K562 (cell line): ENCODE results near the gene DPM2. TPM values are rescaled to one million over a fixed set of nuclear protein-coding genes. Genes with fewer than 3 reads are reported as not detected.
A peak's percentile ranks its signal among the peaks of the same experiment; 100 is the strongest.

ENCODE experiments used
- C11orf30 ChIP-seq: fragments of 450-650 bp; IDR thresholded peaks from 2 replicates; pipeline ENCODE4 v1.6.1; 2016; ENCODE audit warnings: low read depth, mild to moderate bottlenecking
- EP400 ChIP-seq: fragments of 450-650 bp; IDR thresholded peaks from 2 replicates; pipeline ENCODE4 v1.6.1; 2017; ENCODE audit warnings: antibody characterized with exemption, mild to moderate bottlenecking, moderate library complexity
- FOS ChIP-seq: IDR thresholded peaks from 3 replicates; pipeline ENCODE4 v1.6.1; 2011; ENCODE audit not compliant: insufficient read length; ENCODE audit errors: extremely low read depth
- FOXK2 ChIP-seq, 2 experiments: fragments of 450-650 bp; IDR thresholded peaks in 1 of 2; conservative IDR thresholded peaks in 1 of 2; 2 replicates each; pipeline ENCODE4 v1.6.1; 2016; ENCODE audit warnings: low read depth in 2 of 2, mild to moderate bottlenecking in 1 of 2
- IFI16 ChIP-seq: fragments of 250-450 bp; sonication (Bioruptor Pico); IDR thresholded peaks from 2 replicates; pipeline ENCODE4 v2.1.2; 2022; ENCODE audit warnings: mild to moderate bottlenecking, inconsistent platforms
- PRDM10 ChIP-seq: fragments of 450-650 bp; IDR thresholded peaks from 2 replicates; pipeline ENCODE4 v1.6.1; 2018; ENCODE audit not compliant: partially characterized antibody
- RAD21 ChIP-seq, 2 experiments: fragments of 250-450 bp in 1 of 2; fragments of 450-650 bp in 1 of 2; sonication (Bioruptor Pico) in 1 of 2; formaldehyde crosslinking in 1 of 2; IDR thresholded peaks in 1 of 2; conservative IDR thresholded peaks in 1 of 2; 2 replicates each; pipeline versions ENCODE4 v1.4.0 to v1.8.0; 2020 to 2022; ENCODE audit warnings: mild to moderate bottlenecking in 2 of 2, moderate library complexity in 1 of 2
- SMAD2 ChIP-seq: fragments of 150-350 bp; IDR thresholded peaks from 2 replicates; pipeline ENCODE4 v1.6.1; 2014; ENCODE audit warnings: low read depth, mild to moderate bottlenecking, low read length
- SMARCA5 ChIP-seq: fragments of 450-650 bp; IDR thresholded peaks from 2 replicates; pipeline ENCODE4 v1.6.1; 2016
- TOE1 ChIP-seq, 2 experiments: fragments of 450-650 bp in 1 of 2; sonication (generic) in 1 of 2; formaldehyde crosslinking in 1 of 2; IDR thresholded peaks; 2 replicates each; pipeline versions ENCODE4 v1.7.1 to v1.8.0; 2016 to 2022; ENCODE audit warnings: borderline replicate concordance in 2 of 2, mild to moderate bottlenecking in 2 of 2, antibody characterized with exemption in 1 of 2, inconsistent platforms in 1 of 2, low read depth in 1 of 2, missing genetic modification reagents in 1 of 2, moderate library complexity in 1 of 2
- ZEB2 ChIP-seq: fragments of 450-650 bp; IDR thresholded peaks from 2 replicates; pipeline ENCODE4 v1.6.1; 2016
- ZFP36 ChIP-seq: fragments of 150-350 bp; IDR thresholded peaks from 2 replicates; pipeline ENCODE4 v1.6.1; 2018; ENCODE audit warnings: low read length, low read depth; ENCODE audit not compliant: partially characterized antibody
- polyA plus RNA-seq, 8 experiments: library from polyadenylated mRNA; depleted of rRNA in 4 of 8; stranded (reverse) in 5 of 8; unstranded in 3 of 8; fragments of >200 nt; fragmentation: Nextera tagmentation in 2 of 8; fragmentation: Illumina TruSeq in 1 of 8; extraction: Ambion mirVana in 2 of 8; extraction: Trizol in 1 of 8; gene quantifications; 2 replicates each; pipeline versions ENCODE4 v1.2.1 to v1.2.3, GENCODE V29; 2011 to 2014; ENCODE audit warnings: inconsistent platforms in 1 of 8, missing spikeins in 1 of 8
- total RNA-seq, 7 experiments: library from RNA; depleted of rRNA in 6 of 7; stranded (reverse); fragments of >200 nt in 6 of 7; fragmentation: Illumina TruSeq in 2 of 7; extraction: Trizol in 2 of 7; gene quantifications; 2 replicates each; pipeline versions ENCODE4 v1.2.1 to v1.2.3, GENCODE V29; 2011 to 2021; ENCODE audit warnings: low replicate concordance in 1 of 7
- TF ChIP-seq, protein P1 (sequence below): fragments of 450-650 bp; conservative IDR thresholded peaks from 2 replicates; pipeline ENCODE4 v1.6.1; 2016; ENCODE audit warnings: missing genetic modification characterization, low read depth, mild to moderate bottlenecking, control low read depth, missing compliant biosample characterization
- TF ChIP-seq, protein P2 (sequence below): fragments of 250-450 bp; sonication (Bioruptor Pico); IDR thresholded peaks from 2 replicates; pipeline ENCODE4 v1.4.0; 2020; ENCODE audit warnings: borderline replicate concordance

DPM2 gene
- total and polyA plus RNA-seq, 9 of the 15 experiments (the other 6 are each of a cell fraction or from before 2014, with no cell fraction given) = 43.5 to 126 (median 71.1) TPM

DNA sequence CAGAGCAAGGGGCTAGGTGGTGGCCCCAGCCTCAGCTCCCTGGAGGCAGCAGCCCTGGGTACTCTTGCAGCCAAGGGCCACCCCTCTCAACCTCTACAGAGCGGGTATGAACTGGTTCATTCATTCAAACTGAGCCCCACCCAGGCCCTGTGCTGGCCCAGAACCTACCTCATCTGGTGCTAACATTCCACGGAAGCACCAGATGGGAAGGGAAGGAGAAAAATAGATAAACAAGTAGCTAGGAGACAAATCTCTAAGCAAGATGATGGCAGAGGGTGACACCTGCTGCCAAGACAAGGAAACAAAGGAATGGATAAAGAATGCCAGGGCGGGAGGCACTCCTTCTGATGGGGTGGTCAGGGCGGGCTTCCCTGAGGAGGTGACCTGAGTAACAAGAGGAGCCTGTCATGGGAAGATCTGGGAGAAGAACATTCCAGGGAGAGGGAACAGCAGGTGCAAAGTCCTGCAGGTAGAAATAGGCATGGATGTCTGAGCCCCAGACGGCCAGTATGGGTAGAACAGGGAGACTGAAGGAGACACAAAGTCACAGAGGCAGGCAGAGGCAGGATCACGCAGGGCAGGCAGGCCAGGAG is 26.9 kb downstream of the DPM2 start (continued):
- TF ChIP-seq PRDM10 (no peak), FOXK2 (conservative IDR thresholded peaks at IDR 0.05 in 1 of 2, IDR thresholded peaks at IDR 0.05 in 1 of 2; ENCODE audit: low read depth in 2 of 2) (peak in 1 of 2 experiments; percentile 34; a peak in 1 of 4 replicates), ZEB2 (peak; percentile 11; the same call in 1 of the 2 replicates), EP400 (peak; percentile 27; the same call in 1 of the 2 replicates), FOS (no peak), ZFP36 (peak; percentile 98), SMARCA5 (peak; percentile 70), IFI16 (CRISPR knock-in tag) (no peak), TOE1 (IDR thresholded peaks at IDR 0.05; ENCODE audit: borderline replicate concordance) (0 out of 2 replicates have a peak, but pooled peaks have one; percentile 16), TOE1 (CRISPR knock-in tag; IDR thresholded peaks at IDR 0.05; ENCODE audit: borderline replicate concordance, low read depth) (no peak), SMAD2 (no peak), RAD21 (CRISPR knock-in tag; conservative IDR thresholded peaks at IDR 0.05 in 1 of 2, IDR thresholded peaks at IDR 0.05 in 1 of 2) (peak in 1 of 2 experiments; percentile 46; a peak in 3 of 4 replicates), C11orf30 (no peak)
- TF ChIP-seq, protein P1, sequence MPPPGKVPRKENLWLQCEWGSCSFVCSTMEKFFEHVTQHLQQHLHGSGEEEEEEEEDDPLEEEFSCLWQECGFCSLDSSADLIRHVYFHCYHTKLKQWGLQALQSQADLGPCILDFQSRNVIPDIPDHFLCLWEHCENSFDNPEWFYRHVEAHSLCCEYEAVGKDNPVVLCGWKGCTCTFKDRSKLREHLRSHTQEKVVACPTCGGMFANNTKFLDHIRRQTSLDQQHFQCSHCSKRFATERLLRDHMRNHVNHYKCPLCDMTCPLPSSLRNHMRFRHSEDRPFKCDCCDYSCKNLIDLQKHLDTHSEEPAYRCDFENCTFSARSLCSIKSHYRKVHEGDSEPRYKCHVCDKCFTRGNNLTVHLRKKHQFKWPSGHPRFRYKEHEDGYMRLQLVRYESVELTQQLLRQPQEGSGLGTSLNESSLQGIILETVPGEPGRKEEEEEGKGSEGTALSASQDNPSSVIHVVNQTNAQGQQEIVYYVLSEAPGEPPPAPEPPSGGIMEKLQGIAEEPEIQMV (tag) = no peak
- TF ChIP-seq, protein P2, sequence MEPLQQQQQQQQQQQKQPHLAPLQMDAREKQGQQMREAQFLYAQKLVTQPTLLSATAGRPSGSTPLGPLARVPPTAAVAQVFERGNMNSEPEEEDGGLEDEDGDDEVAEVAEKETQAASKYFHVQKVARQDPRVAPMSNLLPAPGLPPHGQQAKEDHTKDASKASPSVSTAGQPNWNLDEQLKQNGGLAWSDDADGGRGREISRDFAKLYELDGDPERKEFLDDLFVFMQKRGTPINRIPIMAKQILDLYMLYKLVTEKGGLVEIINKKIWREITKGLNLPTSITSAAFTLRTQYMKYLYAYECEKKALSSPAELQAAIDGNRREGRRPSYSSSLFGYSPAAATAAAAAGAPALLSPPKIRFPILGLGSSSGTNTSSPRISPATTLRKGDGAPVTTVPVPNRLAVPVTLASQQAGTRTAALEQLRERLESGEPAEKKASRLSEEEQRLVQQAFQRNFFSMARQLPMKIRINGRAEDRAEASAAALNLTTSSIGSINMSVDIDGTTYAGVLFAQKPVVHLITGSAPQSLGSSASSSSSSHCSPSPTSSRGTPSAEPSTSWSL = no peak
